HEK293 (cell line): Measurements from ENCODE around the gene UBA52.

ENCODE experiments used
- BCL11B ChIP-seq: fragments of 450-650 bp; formaldehyde crosslinking; IDR thresholded peaks from 2 replicates; pipeline ENCODE4 v1.5.1; 2016; ENCODE audit warnings: low read depth, missing biosample characterization, missing genetic modification characterization
- FEZF1 ChIP-seq: fragments of 450-650 bp; formaldehyde crosslinking; IDR thresholded peaks from 2 replicates; pipeline ENCODE4 v1.5.1; 2016; ENCODE audit warnings: missing biosample characterization, missing genetic modification characterization
- GFI1B ChIP-seq: fragments of 450-650 bp; formaldehyde crosslinking; IDR thresholded peaks from 2 replicates; pipeline ENCODE4 v1.5.1; 2016; ENCODE audit warnings: missing biosample characterization, missing genetic modification characterization
- KLF16 ChIP-seq: fragments of 450-650 bp; formaldehyde crosslinking; IDR thresholded peaks from 2 replicates; pipeline ENCODE4 v1.5.1; 2017; ENCODE audit warnings: missing biosample characterization, missing genetic modification characterization
- MEIS1 ChIP-seq: sonication (generic); formaldehyde crosslinking; IDR thresholded peaks from 2 replicates; pipeline ENCODE4 v1.8.1; 2022; ENCODE audit warnings: missing genetic modification reagents, mild to moderate bottlenecking, borderline replicate concordance
- SCRT1 ChIP-seq: fragments of 450-650 bp; formaldehyde crosslinking; IDR thresholded peaks from 2 replicates; pipeline ENCODE4 v1.5.1; 2016; ENCODE audit warnings: missing biosample characterization, missing genetic modification characterization, borderline replicate concordance
- SP7 ChIP-seq: fragments of 450-650 bp; formaldehyde crosslinking; IDR thresholded peaks from 2 replicates; pipeline ENCODE4 v1.5.1; 2016; ENCODE audit warnings: missing biosample characterization, missing genetic modification characterization
- ZFP69B ChIP-seq: fragments of 450-650 bp; formaldehyde crosslinking; IDR thresholded peaks from 2 replicates; pipeline ENCODE4 v1.5.1; 2016; ENCODE audit warnings: missing biosample characterization, missing genetic modification characterization
- ZNF169 ChIP-seq: fragments of 450-650 bp; formaldehyde crosslinking; IDR thresholded peaks from 2 replicates; pipeline ENCODE4 v1.5.1; 2016; ENCODE audit warnings: missing biosample characterization, missing genetic modification characterization
- ZNF175 ChIP-seq: fragments of 450-650 bp; formaldehyde crosslinking; IDR thresholded peaks from 2 replicates; pipeline ENCODE4 v1.5.1; 2016; ENCODE audit warnings: missing biosample characterization, missing genetic modification characterization
- ZNF24 ChIP-seq: fragments of 450-650 bp; formaldehyde crosslinking; IDR thresholded peaks from 2 replicates; pipeline ENCODE4 v1.5.1; 2016; ENCODE audit warnings: missing biosample characterization, missing genetic modification characterization
- ZNF350 ChIP-seq: fragments of 450-650 bp; formaldehyde crosslinking; IDR thresholded peaks from 2 replicates; pipeline ENCODE4 v1.5.0; 2017; ENCODE audit warnings: missing biosample characterization, mild to moderate bottlenecking, missing genetic modification characterization
- ZNF354C ChIP-seq: fragments of 450-650 bp; formaldehyde crosslinking; IDR thresholded peaks from 2 replicates; pipeline ENCODE4 v1.5.1; 2016; ENCODE audit warnings: missing biosample characterization, missing genetic modification characterization, low read depth, borderline replicate concordance
- ZNF394 ChIP-seq: fragments of 450-650 bp; formaldehyde crosslinking; IDR thresholded peaks from 2 replicates; pipeline ENCODE4 v1.5.1; 2016; ENCODE audit warnings: missing biosample characterization, missing genetic modification characterization, mild to moderate bottlenecking, moderate library complexity, borderline replicate concordance
- ZNF561 ChIP-seq: fragments of 450-650 bp; IDR thresholded peaks from 2 replicates; pipeline ENCODE4 v1.5.1; 2018; ENCODE audit warnings: missing biosample characterization, missing genetic modification characterization, borderline replicate concordance
- ZNF626 ChIP-seq: fragments of 450-650 bp; sonication (Bioruptor Pico); formaldehyde crosslinking; IDR thresholded peaks from 2 replicates; pipeline ENCODE4 v1.5.1; 2018; ENCODE audit warnings: missing biosample characterization, missing genetic modification characterization, inconsistent platforms
- ZNF707 ChIP-seq: fragments of 450-650 bp; formaldehyde crosslinking; IDR thresholded peaks from 2 replicates; pipeline ENCODE4 v1.5.1; 2016; ENCODE audit warnings: missing biosample characterization, missing genetic modification characterization
- TF ChIP-seq, protein P1 (sequence below): fragments of 450-650 bp; formaldehyde crosslinking; IDR thresholded peaks from 2 replicates; pipeline ENCODE4 v1.5.1; 2016; ENCODE audit warnings: missing biosample characterization, missing genetic modification characterization
- TF ChIP-seq, protein P2 (sequence below): IDR thresholded peaks from 2 replicates; pipeline ENCODE4 v1.6.1; 2011; ENCODE audit warnings: mild to moderate bottlenecking, low read depth, low read length, borderline replicate concordance
- TF ChIP-seq, protein P3 (sequence below): fragments of 450-650 bp; formaldehyde crosslinking; IDR thresholded peaks from 2 replicates; pipeline ENCODE4 v1.5.1; 2016; ENCODE audit warnings: missing biosample characterization, missing genetic modification characterization, borderline replicate concordance
- TF ChIP-seq, protein P4 (sequence below): fragments of 450-650 bp; formaldehyde crosslinking; IDR thresholded peaks from 2 replicates; pipeline ENCODE4 v1.5.1; 2016; ENCODE audit warnings: missing biosample characterization, missing genetic modification characterization
- TF ChIP-seq, protein P5 (sequence below): fragments of 450-650 bp; IDR thresholded peaks from 2 replicates; pipeline ENCODE4 v1.5.1; 2018; ENCODE audit warnings: missing biosample characterization, missing genetic modification characterization
- TF ChIP-seq, protein P6 (sequence below): fragments of 450-650 bp; formaldehyde crosslinking; IDR thresholded peaks from 2 replicates; pipeline ENCODE4 v1.5.1; 2016; ENCODE audit warnings: missing biosample characterization, missing genetic modification characterization

Gene UBA52

DNA sequence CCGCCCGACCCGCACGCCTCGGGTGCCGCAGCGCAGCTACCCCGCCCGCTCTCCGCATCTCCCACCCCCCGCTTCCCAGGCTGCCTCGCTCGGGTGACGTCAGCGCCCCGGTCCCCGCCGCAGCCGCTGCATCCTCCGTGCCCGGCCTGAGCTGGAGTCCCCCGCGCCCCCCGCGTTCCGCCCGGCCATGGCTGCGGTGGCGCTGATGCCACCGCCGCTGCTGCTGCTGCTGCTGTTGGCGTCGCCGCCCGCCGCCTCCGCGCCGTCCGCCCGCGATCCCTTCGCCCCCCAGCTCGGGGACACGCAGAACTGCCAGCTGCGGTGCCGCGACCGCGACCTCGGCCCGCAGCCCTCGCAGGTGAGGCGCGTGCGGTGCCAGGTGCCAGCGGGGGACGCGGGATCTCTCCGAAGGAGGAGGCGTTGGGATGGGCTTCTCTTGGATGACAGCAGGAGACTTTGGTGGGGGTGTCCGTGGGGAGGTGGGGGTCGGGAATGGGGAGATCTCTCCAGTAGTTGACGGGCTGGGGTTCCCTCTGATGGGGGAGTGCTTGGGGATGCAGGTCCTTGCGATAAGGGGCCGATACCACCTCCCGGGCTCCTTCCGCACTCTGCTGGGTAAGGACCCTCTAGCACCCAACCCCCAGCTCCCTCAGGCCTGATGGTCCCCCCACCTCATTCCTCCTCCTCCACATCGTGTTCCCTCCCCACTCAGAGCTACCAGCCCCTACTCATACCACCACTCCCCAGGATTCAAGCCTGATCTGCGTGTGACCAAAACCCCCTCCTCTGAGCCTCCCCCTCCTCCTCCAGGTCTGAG lies 41.3 kb downstream of the UBA52 start, which contains the start of gene TMEM59L (continued):
- TF ChIP-seq, protein P1, sequence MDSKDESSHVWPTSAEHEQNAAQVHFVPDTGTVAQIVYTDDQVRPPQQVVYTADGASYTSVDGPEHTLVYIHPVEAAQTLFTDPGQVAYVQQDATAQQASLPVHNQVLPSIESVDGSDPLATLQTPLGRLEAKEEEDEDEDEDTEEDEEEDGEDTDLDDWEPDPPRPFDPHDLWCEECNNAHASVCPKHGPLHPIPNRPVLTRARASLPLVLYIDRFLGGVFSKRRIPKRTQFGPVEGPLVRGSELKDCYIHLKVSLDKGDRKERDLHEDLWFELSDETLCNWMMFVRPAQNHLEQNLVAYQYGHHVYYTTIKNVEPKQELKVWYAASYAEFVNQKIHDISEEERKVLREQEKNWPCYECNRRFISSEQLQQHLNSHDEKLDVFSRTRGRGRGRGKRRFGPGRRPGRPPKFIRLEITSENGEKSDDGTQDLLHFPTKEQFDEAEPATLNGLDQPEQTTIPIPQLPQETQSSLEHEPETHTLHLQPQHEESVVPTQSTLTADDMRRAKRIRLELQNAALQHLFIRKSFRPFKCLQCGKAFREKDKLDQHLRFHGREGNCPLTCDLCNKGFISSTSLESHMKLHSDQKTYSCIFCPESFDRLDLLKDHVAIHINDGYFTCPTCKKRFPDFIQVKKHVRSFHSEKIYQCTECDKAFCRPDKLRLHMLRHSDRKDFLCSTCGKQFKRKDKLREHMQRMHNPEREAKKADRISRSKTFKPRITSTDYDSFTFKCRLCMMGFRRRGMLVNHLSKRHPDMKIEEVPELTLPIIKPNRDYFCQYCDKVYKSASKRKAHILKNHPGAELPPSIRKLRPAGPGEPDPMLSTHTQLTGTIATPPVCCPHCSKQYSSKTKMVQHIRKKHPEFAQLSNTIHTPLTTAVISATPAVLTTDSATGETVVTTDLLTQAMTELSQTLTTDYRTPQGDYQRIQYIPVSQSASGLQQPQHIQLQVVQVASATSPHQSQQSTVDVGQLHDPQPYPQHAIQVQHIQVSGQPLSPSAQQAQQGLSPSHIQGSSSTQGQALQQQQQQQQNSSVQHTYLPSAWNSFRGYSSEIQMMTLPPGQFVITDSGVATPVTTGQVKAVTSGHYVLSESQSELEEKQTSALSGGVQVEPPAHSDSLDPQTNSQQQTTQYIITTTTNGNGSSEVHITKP (tag by site-specific recombination): peak; percentile 89
- TF ChIP-seq FEZF1 (no peak), ZNF24 (tag by site-specific recombination) (no peak), ZNF354C (no peak), SCRT1 (tag by site-specific recombination) (no peak), ZNF626 (no peak), MEIS1 (CRISPR knock-in tag) (no peak), GFI1B (no peak), ZNF561 (tag by site-specific recombination) (peak; percentile 81), ZFP69B (tag by site-specific recombination) (no peak; the same call in 1 of the 2 replicates), BCL11B (no peak), ZNF394 (no peak), ZNF169 (tag by site-specific recombination) (no peak), ZNF175 (tag by site-specific recombination) (no peak), ZNF350 (tag by site-specific recombination) (no peak), SP7 (0 out of 2 replicates have a peak, but pooled peaks have one; percentile 13), KLF16 (tag by site-specific recombination) (0 out of 2 replicates have a peak, but pooled peaks have one; percentile 22), ZNF707 (tag by site-specific recombination) (no peak)
- TF ChIP-seq, protein P2, sequence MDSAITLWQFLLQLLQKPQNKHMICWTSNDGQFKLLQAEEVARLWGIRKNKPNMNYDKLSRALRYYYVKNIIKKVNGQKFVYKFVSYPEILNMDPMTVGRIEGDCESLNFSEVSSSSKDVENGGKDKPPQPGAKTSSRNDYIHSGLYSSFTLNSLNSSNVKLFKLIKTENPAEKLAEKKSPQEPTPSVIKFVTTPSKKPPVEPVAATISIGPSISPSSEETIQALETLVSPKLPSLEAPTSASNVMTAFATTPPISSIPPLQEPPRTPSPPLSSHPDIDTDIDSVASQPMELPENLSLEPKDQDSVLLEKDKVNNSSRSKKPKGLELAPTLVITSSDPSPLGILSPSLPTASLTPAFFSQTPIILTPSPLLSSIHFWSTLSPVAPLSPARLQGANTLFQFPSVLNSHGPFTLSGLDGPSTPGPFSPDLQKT: no peak
- TF ChIP-seq, protein P3, sequence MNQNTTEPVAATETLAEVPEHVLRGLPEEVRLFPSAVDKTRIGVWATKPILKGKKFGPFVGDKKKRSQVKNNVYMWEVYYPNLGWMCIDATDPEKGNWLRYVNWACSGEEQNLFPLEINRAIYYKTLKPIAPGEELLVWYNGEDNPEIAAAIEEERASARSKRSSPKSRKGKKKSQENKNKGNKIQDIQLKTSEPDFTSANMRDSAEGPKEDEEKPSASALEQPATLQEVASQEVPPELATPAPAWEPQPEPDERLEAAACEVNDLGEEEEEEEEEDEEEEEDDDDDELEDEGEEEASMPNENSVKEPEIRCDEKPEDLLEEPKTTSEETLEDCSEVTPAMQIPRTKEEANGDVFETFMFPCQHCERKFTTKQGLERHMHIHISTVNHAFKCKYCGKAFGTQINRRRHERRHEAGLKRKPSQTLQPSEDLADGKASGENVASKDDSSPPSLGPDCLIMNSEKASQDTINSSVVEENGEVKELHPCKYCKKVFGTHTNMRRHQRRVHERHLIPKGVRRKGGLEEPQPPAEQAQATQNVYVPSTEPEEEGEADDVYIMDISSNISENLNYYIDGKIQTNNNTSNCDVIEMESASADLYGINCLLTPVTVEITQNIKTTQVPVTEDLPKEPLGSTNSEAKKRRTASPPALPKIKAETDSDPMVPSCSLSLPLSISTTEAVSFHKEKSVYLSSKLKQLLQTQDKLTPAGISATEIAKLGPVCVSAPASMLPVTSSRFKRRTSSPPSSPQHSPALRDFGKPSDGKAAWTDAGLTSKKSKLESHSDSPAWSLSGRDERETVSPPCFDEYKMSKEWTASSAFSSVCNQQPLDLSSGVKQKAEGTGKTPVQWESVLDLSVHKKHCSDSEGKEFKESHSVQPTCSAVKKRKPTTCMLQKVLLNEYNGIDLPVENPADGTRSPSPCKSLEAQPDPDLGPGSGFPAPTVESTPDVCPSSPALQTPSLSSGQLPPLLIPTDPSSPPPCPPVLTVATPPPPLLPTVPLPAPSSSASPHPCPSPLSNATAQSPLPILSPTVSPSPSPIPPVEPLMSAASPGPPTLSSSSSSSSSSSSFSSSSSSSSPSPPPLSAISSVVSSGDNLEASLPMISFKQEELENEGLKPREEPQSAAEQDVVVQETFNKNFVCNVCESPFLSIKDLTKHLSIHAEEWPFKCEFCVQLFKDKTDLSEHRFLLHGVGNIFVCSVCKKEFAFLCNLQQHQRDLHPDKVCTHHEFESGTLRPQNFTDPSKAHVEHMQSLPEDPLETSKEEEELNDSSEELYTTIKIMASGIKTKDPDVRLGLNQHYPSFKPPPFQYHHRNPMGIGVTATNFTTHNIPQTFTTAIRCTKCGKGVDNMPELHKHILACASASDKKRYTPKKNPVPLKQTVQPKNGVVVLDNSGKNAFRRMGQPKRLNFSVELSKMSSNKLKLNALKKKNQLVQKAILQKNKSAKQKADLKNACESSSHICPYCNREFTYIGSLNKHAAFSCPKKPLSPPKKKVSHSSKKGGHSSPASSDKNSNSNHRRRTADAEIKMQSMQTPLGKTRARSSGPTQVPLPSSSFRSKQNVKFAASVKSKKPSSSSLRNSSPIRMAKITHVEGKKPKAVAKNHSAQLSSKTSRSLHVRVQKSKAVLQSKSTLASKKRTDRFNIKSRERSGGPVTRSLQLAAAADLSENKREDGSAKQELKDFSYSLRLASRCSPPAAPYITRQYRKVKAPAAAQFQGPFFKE: no peak
- TF ChIP-seq, protein P4, sequence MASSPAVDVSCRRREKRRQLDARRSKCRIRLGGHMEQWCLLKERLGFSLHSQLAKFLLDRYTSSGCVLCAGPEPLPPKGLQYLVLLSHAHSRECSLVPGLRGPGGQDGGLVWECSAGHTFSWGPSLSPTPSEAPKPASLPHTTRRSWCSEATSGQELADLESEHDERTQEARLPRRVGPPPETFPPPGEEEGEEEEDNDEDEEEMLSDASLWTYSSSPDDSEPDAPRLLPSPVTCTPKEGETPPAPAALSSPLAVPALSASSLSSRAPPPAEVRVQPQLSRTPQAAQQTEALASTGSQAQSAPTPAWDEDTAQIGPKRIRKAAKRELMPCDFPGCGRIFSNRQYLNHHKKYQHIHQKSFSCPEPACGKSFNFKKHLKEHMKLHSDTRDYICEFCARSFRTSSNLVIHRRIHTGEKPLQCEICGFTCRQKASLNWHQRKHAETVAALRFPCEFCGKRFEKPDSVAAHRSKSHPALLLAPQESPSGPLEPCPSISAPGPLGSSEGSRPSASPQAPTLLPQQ (tag by site-specific recombination): no peak; the same call in 1 of the 2 replicates
- TF ChIP-seq, protein P5, sequence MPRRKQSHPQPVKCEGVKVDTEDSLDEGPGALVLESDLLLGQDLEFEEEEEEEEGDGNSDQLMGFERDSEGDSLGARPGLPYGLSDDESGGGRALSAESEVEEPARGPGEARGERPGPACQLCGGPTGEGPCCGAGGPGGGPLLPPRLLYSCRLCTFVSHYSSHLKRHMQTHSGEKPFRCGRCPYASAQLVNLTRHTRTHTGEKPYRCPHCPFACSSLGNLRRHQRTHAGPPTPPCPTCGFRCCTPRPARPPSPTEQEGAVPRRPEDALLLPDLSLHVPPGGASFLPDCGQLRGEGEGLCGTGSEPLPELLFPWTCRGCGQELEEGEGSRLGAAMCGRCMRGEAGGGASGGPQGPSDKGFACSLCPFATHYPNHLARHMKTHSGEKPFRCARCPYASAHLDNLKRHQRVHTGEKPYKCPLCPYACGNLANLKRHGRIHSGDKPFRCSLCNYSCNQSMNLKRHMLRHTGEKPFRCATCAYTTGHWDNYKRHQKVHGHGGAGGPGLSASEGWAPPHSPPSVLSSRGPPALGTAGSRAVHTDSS (tag by site-specific recombination): no peak
- TF ChIP-seq, protein P6, sequence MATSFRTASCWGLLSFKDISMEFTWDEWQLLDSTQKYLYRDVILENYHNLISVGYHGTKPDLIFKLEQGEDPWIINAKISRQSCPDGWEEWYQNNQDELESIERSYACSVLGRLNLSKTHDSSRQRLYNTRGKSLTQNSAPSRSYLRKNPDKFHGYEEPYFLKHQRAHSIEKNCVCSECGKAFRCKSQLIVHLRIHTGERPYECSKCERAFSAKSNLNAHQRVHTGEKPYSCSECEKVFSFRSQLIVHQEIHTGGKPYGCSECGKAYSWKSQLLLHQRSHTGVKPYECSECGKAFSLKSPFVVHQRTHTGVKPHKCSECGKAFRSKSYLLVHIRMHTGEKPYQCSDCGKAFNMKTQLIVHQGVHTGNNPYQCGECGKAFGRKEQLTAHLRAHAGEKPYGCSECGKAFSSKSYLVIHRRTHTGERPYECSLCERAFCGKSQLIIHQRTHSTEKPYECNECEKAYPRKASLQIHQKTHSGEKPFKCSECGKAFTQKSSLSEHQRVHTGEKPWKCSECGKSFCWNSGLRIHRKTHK (tag by site-specific recombination): no peak
